Measurements from ENCODE around the gene BTBD9. TPM values are rescaled to one million over a fixed set of nuclear protein-coding genes. Genes with fewer than 3 reads are reported as not detected.

Gene BTBD9
- total RNA-seq, 1 donor from 2014 or later, result 10.3 TPM

GRCh38 chr6:38580030-38580429 lies 59.7 kb downstream of the BTBD9 start:
- Histone ChIP-seq H4K20me1 (ENCODE audit: insufficient read depth, low read length) (no peaks in the 10 kb centered on the region), H3K4me2 (ENCODE audit: low read length) (no peak overlapping the region), H3K9ac (ENCODE audit: low read length) (no peak overlapping the region), H3K4me1 (ENCODE audit: insufficient read depth, low read length) (no peaks in the 10 kb centered on the region), H3K79me2 (ENCODE audit: insufficient read depth, low read length) (no peaks in the 10 kb centered on the region), H3K27ac (ENCODE audit: low read depth, low read length) (no peak overlapping the region), H3K36me3 (ENCODE audit: insufficient read depth, low read length) (no peaks in the 10 kb centered on the region), H3K4me3 (ENCODE audit: insufficient read depth, low read depth, low read length) (no peak overlapping the region), H3K27me3 (ENCODE audit: insufficient read depth, low read length) (no peaks in the 10 kb centered on the region), H2AFZ (ENCODE audit: low read depth, low read length) (no peak overlapping the region), H3K9me3 (ENCODE audit: insufficient read depth, low read depth, low read length) (no peaks in the 10 kb centered on the region)
- Mint-ChIP-seq H3K27me3 (ENCODE audit: low read depth, unreplicated experiment) (no peaks in the 10 kb centered on the region), H3K9me3 (ENCODE audit: unreplicated experiment) (no peaks in the 10 kb centered on the region), H3K4me3 (ENCODE audit: unreplicated experiment) (no peak overlapping the region), H3K4me1 (ENCODE audit: low read depth, unreplicated experiment) (peaks cover 3% of the 10 kb centered on the region), H3K27ac (ENCODE audit: unreplicated experiment) (no peak overlapping the region), H3K36me3 (ENCODE audit: low read depth, unreplicated experiment) (no peaks in the 10 kb centered on the region)
- no peak for DNase-seq (ENCODE audit: low read depth)
- TF ChIP-seq CTCF (IDR thresholded peaks at IDR 0.05; ENCODE audit: insufficient read depth, low read depth, low read length) (no peak), EZH2 (IDR thresholded peaks at IDR 0.05; ENCODE audit: insufficient read depth, low read length) (no peak)
- FAIRE-seq, result no peak

- Histone ChIP-seq H3K4me1 (ENCODE audit: insufficient read depth, low read length) (no peaks in the 10 kb centered on the region), H3K27me3 (ENCODE audit: insufficient read depth, low read length) (no peaks in the 10 kb centered on the region), H3K79me2 (ENCODE audit: insufficient read depth, low read length) (no peaks in the 10 kb centered on the region), H3K36me3 (ENCODE audit: insufficient read depth, low read length) (no peaks in the 10 kb centered on the region), H3K4me3 (ENCODE audit: insufficient read depth, low read depth, low read length) (no peak overlapping the region), H2AFZ (ENCODE audit: low read depth, low read length) (no peak overlapping the region), H3K27ac (ENCODE audit: low read depth, low read length) (no peak overlapping the region), H3K9me3 (ENCODE audit: insufficient read depth, low read depth, low read length) (no peaks in the 10 kb centered on the region), H3K9ac (ENCODE audit: low read length) (no peak overlapping the region), H4K20me1 (ENCODE audit: insufficient read depth, low read length) (no peaks in the 10 kb centered on the region), H3K4me2 (ENCODE audit: low read length) (no peak overlapping the region)
- no peaks in the 10 kb centered on the region for H3K9me3 Mint-ChIP-seq (ENCODE audit: unreplicated experiment)
- H3K4me1 Mint-ChIP-seq (ENCODE audit: low read depth, unreplicated experiment), result no peaks in the 10 kb centered on the region
- no peak for TF ChIP-seq EZH2 (IDR thresholded peaks at IDR 0.05; ENCODE audit: insufficient read depth, low read length)
- TF ChIP-seq CTCF (IDR thresholded peaks at IDR 0.05; ENCODE audit: insufficient read depth, low read depth, low read length), result no peak
- no peaks in the 10 kb centered on the region for H3K27me3 Mint-ChIP-seq (ENCODE audit: low read depth, unreplicated experiment)
- DNase-seq (ENCODE audit: low read depth) (no peak), FAIRE-seq (no peak)
- no peak overlapping the region for H3K4me3 Mint-ChIP-seq (ENCODE audit: unreplicated experiment)
- H3K27ac Mint-ChIP-seq (ENCODE audit: unreplicated experiment), result no peak overlapping the region
- H3K36me3 Mint-ChIP-seq (ENCODE audit: low read depth, unreplicated experiment), result no peaks in the 10 kb centered on the region
Measured at GRCh38 chr6:38579010-38579628, 60.6 kb downstream of the BTBD9 start.

GRCh38 chr6:38578075-38578474 lies 61.7 kb downstream of the BTBD9 start:
- Histone ChIP-seq H3K9ac (ENCODE audit: low read length) (no peak overlapping the region), H3K9me3 (ENCODE audit: insufficient read depth, low read depth, low read length) (no peaks in the 10 kb centered on the region), H3K79me2 (ENCODE audit: insufficient read depth, low read length) (no peaks in the 10 kb centered on the region), H4K20me1 (ENCODE audit: insufficient read depth, low read length) (no peaks in the 10 kb centered on the region), H3K27me3 (ENCODE audit: insufficient read depth, low read length) (no peaks in the 10 kb centered on the region), H2AFZ (ENCODE audit: low read depth, low read length) (no peak overlapping the region), H3K4me3 (ENCODE audit: insufficient read depth, low read depth, low read length) (no peak overlapping the region), H3K36me3 (ENCODE audit: insufficient read depth, low read length) (no peaks in the 10 kb centered on the region), H3K27ac (ENCODE audit: low read depth, low read length) (no peak overlapping the region), H3K4me1 (ENCODE audit: insufficient read depth, low read length) (no peaks in the 10 kb centered on the region), H3K4me2 (ENCODE audit: low read length) (no peak overlapping the region)
- Mint-ChIP-seq H3K4me1 (ENCODE audit: low read depth, unreplicated experiment) (no peaks in the 10 kb centered on the region), H3K27me3 (ENCODE audit: low read depth, unreplicated experiment) (no peaks in the 10 kb centered on the region), H3K9me3 (ENCODE audit: unreplicated experiment) (no peaks in the 10 kb centered on the region), H3K36me3 (ENCODE audit: low read depth, unreplicated experiment) (no peaks in the 10 kb centered on the region), H3K27ac (ENCODE audit: unreplicated experiment) (no peak overlapping the region), H3K4me3 (ENCODE audit: unreplicated experiment) (no peak overlapping the region)
- FAIRE-seq, result no peak
- no peak for DNase-seq (ENCODE audit: low read depth)
- no peak for TF ChIP-seq EZH2 (IDR thresholded peaks at IDR 0.05; ENCODE audit: insufficient read depth, low read length)
- no peak for TF ChIP-seq CTCF (IDR thresholded peaks at IDR 0.05; ENCODE audit: insufficient read depth, low read depth, low read length)
